HG03139 (cell line): ENCODE data around the gene PCDHGB7.
A peak's percentile ranks its signal among the peaks of the same experiment; 100 is the strongest.
"Not testable (repeated sequence)": the region's sequence is repeated elsewhere in the genome, so short reads cannot be mapped to it uniquely, and the experiment has no call there.

Source experiments
- ATAC-seq: cut with Tn5 transposase; IDR thresholded peaks from one replicate; pipeline ENCODE4 v1.9.1; 2021; ENCODE audit not compliant: unreplicated experiment

The PCDHGB7 gene

GRCh38 chr5:141417494-141418172, at the start of gene PCDHGB7:
Gene PCDHGB7, plus strand, starts transcription at chr5:141417677. Its CDS starts 183 bp downstream, at chr5:141417860.
- ATAC-seq: peak; percentile 68

- ATAC-seq: peak; percentile 86
These were observed 47.3 kb upstream of the PCDHGB7 start, which contains the start of gene PCDHGB3 for GRCh38 chr5:141369994-141370848. Gene PCDHGB3, plus strand, starts transcription at chr5:141370242. Its CDS starts 153 bp downstream, at chr5:141370395.

- ATAC-seq: no peak
These were observed 45.7 kb upstream of the PCDHGB7 start for GRCh38 chr5:141371572-141372475.

GRCh38 chr5:141373673-141374317, 43.7 kb upstream of the PCDHGB7 start, which contains the start of gene PCDHGA6:
Gene PCDHGA6, plus strand, starts transcription at chr5:141373891. Its CDS starts 193 bp downstream, at chr5:141374084.
- no peak for ATAC-seq

GRCh38 chr5:141374627-141375026, 42.9 kb upstream of the PCDHGB7 start:
- ATAC-seq: no peak

GRCh38 chr5:141375444-141376155, 41.9 kb upstream of the PCDHGB7 start:
- not testable (repeated sequence) for ATAC-seq

- no peak for ATAC-seq
These were observed 34.8 kb upstream of the PCDHGB7 start, which contains the start of gene PCDHGA7 for GRCh38 chr5:141382469-141383294. Gene PCDHGA7, plus strand, starts transcription at chr5:141382742. Its CDS starts 158 bp downstream, at chr5:141382900.

GRCh38 chr5:141383345-141383744, 34.1 kb upstream of the PCDHGB7 start:
- no peak for ATAC-seq

GRCh38 chr5:141384471-141385267, 32.8 kb upstream of the PCDHGB7 start:
- ATAC-seq: no peak

GRCh38 chr5:141387557-141388311, 29.7 kb upstream of the PCDHGB7 start, which contains the start of gene PCDHGB4:
Gene PCDHGB4, plus strand, starts transcription at chr5:141387698. Its CDS starts 187 bp downstream, at chr5:141387885.
- ATAC-seq: not testable (repeated sequence)

GRCh38 chr5:141388661-141389060, 28.8 kb upstream of the PCDHGB7 start:
- no peak for ATAC-seq

GRCh38 chr5:141389153-141390042, 28.1 kb upstream of the PCDHGB7 start:
- ATAC-seq: no peak

GRCh38 chr5:141392429-141393198, 24.9 kb upstream of the PCDHGB7 start, which contains the start of gene PCDHGA8:
Gene PCDHGA8, plus strand, starts transcription at chr5:141392633. Its CDS starts 181 bp downstream, at chr5:141392814.
- ATAC-seq: no peak

- no peak for ATAC-seq
These were observed 24.2 kb upstream of the PCDHGB7 start for GRCh38 chr5:141393267-141393666.
